GM18508 (cell line): ENCODE results near the gene ZBTB42.

Source experiments
- ATAC-seq: cut with Tn5 transposase; IDR thresholded peaks from one replicate; pipeline ENCODE4 v1.9.1; 2021; ENCODE audit warnings: moderate number of reproducible peaks; ENCODE audit not compliant: insufficient read depth, unreplicated experiment

The ZBTB42 gene

DNA sequence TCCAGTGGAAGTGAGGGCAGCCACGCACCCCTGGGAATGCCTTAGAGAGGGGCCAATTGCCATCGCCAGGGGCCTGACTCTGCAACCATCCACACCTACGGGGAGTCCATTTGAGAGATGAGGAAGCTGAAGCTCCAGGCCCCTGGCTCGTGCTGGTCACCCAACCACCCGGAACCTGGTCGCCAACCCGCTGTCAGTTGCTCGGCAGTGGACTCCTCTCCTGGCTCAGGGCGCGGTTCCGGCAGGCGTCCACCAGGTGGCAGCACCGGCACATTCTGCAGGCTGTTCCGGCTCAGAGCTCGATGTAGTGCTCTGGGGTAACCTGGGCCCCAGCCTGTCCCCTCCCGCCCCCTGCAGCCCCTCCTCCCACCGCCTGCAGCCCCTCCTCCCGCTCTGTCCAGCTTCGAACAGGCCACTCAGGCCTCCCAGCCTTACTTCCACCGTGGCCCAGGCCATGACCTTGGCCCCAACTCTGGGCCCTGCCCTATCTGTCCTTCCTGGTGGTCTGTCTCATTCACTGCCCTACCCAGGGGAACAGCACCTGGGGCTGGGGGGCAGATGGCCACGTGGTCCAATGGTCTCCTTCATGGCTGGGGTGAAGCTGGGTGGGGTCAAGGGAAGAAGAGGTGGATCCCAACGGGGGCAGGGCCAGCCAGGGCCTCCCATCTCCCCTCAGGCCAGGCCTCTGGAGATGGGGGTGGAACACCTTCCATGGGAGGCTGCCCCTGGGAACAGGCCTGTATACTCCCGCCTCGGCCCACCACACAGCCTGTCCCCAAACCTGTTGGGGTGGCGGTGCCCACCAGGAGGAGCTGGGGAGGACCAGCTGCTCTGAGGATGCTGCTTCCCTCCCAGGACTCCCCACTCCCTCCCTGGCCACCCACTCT is 32.2 kb upstream of the ZBTB42 start:
- no peak for ATAC-seq

- ATAC-seq = no peak
Measured at GRCh38 chr14:104769324-104770071, 31.4 kb upstream of the ZBTB42 start.

DNA sequence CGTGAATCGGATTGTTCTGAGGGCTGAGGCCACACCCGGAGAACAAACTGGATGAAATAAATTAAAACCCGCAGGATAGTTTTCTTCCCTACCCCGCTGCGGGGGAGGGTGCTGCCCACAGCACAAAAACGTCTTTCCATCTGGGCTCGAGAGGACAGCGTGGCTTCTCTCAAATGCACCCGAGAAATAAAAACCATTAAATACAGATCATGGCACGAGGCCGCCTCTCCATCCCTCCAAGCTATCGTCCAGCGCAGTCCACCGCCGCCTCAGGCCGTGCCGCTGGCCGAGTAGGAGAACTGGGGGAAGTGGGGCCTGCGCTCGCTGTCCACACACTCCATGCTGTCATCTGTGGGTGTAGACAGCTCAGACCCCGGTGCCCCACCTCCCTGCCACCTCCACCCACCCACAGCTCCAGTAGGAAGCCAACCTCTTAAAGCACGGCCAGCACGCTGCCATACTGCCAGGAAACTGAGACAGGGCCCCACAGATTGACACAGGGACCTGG is 30.8 kb upstream of the ZBTB42 start:
- no peak for ATAC-seq

- no peak for ATAC-seq
Measured at GRCh38 chr14:104770851-104771272, 30.0 kb upstream of the ZBTB42 start.

GRCh38 chr14:104771374-104771773 is 29.5 kb upstream of the ZBTB42 start:
- no peak for ATAC-seq

DNA sequence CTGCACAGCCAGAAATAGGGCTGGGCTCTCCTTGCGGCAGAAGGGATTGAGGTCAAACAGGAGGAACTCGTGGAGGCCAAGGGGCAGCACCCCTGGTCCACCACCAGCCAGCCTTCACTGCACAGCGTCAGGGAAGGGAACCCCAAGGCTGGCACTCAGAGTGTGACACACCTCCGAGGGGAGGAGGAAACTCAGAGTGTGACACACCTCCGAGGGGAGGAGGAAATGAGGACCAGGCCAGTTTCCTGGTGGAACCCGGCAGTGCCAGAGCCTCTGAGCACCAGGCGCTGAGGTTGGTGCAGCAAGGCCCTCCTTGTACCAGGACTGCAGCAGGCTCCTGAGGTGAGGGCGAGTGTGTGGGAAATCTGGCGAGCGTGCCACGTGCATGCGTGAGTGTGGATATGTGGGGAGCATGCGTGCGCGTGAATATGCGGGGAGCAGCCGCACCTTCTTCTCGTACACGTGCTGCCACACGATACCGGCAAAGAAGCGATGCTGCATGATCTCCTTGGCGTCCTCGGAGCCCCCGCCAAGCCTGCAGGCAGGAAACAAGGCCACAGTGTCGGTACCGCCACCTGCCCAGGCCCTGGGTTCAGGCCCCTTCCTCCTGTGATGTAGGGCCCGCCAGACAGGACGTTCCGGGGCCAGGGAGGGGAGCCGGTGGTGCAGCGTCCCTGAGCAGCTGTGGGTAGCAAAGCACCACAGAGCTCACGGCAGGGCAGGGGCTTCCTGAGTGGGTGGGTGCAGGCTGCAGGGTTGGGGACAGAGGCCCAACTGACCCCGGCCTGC is 28.8 kb upstream of the ZBTB42 start:
- ATAC-seq = no peak

DNA sequence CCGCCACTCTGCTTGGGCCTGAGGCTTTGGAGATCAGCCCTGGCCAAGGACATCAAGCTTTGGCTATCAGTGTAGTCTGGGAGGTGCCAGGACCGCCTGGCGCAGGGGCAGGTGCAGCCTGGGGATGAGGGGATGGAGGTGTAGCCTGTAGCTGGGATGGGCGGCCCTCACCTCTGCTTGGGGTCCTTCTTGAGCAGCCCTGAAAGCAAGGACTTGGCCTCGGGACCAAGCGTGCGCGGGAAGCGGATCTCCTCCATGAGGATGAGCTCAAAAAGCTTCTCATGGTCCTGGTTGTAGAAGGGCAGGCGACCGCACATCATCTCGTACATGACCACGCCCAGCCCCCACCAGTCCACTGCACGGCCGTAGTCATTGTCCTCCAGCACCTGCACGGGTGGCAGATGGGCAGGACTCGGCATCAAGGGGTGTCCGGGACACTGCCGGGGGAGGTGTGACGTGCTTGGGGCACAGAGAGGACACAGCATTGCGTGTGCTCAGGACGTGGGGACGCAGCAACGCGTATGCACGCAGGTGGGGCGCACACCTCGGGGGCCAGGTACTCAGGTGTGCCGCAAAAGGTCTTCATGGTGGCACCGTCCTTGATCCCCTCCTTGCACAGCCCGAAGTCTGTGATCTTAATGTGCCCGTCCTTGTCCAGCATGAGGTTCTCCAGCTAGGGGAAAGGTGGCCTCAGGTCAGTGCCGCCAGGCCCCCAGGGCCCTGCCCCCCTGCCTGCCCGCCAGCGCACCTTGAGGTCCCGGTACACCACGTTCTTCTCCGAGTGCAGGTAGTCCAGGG is 28.0 kb upstream of the ZBTB42 start:
- ATAC-seq = no peak

DNA sequence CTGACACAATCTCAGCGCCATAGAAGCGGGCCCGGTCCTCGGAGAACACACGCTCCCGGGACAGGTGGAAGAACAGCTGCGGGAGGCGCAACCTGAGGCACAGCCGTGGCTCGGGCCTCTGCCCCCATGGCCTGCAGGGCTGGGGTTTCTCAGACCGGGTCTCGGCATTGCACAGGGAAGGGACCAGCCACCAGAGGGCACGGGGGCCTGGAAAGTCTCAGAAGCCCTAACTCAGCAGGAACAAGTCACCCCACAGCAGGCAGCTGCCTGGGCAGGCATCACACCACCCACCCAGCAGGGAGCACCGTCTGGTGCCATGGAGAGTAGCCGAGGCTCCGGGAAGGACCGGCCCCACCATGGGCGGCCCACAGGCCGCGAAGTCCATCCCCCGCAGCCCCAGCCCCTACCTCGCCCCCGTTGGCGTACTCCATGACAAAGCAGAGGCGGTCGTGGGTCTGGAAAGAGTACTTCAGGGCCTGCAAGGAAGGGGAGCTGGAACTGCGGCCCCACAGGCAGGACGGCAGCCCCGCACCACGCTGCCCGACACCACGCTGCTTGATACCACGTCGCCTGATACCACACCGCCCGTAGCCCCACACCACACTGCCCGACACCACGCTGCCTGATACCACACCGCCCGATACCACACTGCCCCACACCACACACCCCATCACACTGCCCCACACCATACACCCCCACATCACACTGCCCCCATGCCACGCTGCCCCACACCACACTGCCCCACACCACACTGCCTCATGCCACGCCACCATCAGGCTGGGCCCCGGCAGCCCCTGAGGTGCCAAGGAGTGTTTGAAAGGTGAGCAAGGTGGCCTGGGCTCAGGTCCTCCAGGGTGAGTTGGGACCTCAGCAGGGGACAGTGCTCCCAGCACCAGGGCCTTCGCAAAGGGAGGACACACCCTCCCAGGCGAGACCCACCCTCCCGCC is 27.1 kb upstream of the ZBTB42 start:
- ATAC-seq = no peak

GRCh38 chr14:104774453-104775072 is 26.3 kb upstream of the ZBTB42 start:
- no peak for ATAC-seq

GRCh38 chr14:104775073-104775489 is 25.8 kb upstream of the ZBTB42 start:
- no peak for ATAC-seq

DNA sequence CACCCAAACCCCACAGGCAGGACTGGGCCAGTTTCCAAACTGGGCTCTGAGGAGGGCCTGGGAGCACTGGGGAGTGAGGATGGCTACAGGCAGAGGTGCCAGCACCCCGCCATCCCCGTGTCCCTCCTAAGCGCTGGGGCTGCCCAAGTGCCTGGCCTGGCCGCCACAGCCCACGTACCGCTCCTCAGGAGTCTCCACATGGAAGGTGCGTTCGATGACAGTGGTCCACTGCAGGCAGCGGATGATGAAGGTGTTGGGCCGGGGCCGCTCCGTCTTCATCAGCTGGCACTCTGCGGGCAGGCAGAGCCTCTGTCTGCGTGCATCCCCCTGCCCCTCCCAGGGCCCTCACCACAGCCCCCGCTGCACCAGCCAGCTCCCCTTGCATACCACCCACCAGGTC is 24.4 kb upstream of the ZBTB42 start:
- ATAC-seq = no peak

DNA sequence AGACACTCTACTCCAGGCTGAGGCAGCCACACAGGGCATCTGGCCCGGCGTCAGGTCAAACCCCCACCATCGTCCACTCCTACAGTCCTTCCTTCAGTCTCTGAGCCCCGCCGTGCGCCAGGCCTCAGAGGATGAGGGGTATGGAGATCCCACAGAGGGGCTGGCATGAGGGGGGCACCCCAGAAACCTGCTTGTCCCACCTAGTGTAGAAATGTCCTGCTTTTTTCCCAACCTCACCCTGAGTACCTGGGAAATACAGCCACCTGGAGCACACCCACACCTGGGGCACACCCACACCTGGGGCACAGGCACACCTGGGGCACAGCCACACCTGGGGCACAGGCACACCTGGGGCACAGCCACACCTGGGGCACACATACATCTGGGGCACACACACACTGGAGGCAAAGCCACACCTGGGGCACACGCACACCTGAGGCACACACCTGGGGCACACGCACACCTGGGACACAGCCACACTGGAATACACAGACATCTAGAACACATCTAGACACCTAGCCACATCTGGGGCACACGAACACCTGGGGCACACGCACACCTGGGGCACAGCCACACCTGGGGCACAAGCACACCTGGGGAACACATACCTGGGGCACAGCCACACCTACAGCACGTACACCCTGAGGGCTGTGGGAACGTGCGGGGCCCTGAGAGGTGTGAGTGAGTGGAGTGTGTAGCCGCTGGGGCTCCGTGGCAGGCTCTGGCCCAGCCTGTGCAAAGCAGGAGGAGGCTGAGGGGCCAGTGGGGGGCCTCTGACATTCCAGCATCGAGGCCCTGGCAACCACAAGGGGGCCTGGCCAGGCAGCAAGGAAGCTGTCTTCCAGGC is 23.7 kb upstream of the ZBTB42 start:
- ATAC-seq = no peak

- no peak for ATAC-seq
Measured at GRCh38 chr14:104777808-104778249, 23.1 kb upstream of the ZBTB42 start.

DNA sequence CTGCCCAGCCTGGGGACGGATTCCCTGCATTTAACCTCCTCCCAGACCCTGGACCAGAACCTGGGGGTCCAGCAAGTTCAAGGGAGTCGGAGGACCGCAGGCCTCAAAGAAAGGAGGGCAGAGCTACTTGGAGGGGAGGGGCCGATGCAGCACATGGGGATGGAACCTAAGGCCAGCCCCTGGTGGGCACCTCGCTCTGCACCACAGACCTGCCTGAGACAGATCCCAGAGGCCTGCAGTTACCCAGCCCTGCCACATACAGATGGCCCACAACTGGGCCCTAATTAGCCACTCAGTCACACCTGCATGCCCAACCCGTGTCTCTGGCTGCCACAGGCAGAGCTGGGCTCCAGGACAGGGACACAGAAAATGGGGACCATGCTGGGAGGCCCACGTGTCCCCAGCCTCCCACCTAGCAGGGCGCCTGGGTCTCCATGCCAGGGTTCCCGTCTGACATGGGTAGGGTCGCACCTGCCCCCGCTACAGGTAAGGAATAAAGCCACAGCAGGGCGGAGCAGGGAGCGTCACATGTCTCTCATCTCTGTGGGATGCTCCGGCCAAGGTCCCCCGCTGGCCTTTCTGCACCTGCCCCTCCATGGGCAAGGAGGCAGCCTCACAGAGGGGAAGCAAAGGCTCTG is 22.1 kb upstream of the ZBTB42 start:
- no peak for ATAC-seq

DNA sequence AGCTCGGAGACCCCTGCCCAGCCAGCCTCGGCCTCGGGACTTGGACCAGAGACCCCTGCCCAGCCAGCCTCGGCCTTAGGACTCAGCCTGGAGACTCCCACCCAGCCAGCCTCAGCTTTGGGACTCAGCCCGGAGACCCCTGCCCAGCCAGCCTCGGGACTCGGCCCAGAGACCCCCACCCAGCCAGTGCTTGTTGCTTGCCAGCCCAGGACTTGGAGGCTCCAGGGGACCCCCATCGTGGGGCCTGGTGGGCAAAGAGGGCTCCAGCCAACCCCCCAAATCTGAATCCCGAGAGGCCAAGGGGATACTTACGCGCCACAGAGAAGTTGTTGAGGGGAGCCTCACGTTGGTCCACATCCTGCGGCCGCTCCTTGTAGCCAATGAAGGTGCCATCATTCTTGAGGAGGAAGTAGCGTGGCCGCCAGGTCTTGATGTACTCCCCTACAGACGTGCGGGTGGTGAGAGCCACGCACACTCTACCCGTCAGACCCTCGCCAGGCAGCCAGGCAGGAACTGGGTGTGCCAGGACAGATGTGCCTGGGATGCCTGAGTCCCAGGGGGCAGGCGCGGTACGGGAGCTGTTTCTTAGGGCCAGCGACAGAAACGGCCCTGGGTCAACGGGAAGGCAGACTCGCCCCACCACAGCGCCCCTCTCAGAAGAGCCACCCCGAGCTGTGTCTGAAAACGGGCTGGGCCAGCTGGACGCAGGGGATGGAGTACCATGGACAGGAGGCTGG is 21.0 kb upstream of the ZBTB42 start:
- ATAC-seq = no peak

GRCh38 chr14:104780513-104781030 is 20.3 kb upstream of the ZBTB42 start:
- ATAC-seq = no peak
